CD4-positive, alpha-beta T cell treated with Interleukin-21 for 1 hour (primary cell): ENCODE data around the gene C4BPB.

Experiments
- DNase-seq: peaks from one replicate; pipeline ENCODE4 v3.0.0-alpha.2; 2020

Gene C4BPB

DNA sequence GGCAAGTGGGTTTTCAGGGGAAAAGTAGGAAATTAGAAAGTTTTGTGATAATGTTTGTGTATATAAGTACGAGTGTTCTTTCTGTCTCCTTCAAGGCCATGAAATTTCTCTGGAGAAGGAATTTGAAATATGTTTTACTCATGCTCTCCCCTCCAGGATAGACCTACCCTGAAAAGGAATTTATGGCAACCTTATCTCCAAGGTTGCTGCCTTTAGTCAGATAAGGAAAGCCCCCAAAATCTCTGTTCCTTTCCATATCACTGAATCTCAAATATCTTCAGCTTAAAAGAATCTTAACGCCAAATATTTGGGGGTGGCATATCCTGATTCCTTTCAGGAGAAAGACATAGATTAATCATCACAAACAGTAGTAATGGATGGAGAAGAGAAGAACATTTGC, 499 bp upstream of the C4BPB start:
- no peak for DNase-seq

DNA sequence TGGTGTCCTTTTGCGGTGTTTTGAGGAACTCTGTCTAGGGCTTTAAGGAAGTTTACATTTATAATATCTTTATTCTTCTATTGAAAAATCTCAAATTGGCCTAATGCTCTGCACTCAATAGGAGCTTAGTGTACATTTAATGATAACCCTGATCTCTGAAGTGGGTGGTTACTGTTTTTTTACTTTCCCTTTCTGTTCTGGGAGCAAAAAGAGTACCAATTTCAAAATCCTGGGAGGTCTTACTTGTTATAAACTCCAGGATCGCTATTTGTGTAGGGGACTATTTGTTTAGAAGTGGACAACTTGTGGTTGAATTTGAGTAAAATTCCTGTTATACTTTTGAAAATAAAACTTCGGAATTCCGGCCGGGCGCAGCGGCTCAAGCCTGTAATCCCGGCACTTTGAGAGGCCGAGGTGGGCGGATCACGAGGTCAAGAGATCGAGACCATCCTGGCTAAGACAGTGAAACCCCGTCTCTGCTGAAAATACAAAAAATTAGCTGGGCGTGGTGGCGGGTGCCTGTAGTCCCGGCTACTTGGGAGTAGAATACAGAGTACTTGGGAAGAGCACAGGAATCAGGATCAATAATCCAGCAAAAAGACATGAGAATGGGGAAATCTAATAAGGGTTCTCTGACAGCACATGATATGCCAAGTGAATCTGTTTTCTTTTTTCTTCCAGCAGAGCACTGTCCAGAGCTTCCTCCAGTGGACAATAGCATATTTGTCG, 1.1 kb downstream of the C4BPB start:
- no peak for DNase-seq

DNA sequence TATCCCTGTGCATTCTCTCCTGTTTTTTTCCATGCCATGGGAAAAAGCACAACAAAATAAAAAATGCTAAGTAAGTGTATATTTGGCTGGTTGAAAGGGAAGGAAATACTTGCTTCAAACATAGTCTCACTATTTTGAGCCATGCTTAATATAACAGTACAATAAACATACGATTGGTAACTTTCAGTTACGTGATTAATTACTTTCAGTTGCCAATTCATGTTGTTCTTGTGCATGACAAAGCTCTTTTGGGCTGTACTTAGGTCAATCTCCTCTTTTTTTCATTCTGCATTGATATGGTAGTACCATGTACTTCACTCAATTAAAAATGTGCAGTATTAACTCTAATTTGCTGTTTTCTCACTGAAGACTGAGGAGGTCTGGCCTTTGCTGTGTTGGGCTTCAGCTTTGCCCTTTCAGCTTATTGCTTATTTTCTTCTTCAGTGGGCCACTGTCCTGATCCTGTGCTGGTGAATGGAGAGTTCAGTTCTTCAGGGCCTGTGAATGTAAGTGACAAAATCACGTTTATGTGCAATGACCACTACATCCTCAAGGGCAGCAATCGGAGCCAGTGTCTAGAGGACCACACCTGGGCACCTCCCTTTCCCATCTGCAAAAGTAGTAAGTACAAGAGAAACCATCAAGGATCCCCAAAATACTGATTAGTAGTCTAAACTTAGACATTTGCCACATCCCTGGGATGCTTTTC, 2.7 kb downstream of the C4BPB start:
- DNase-seq: no peak

DNA sequence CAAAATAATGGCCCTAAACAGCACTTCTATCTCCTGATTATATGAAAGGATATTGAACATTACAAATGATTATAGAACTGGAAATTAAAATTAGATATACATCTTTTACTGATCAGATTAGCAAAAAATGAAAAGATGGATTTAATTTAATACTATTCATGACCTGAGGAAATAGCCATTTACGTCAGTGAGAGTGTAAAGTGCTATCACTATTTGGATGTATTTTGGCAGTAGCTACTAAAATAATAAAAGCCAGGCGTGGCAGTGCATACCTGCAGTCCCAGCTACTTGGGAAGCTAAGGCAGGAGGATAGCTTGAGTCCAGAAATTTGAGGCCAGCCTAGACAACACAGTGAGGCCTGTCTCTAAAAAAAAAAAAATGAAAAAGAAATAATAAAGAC, 5.3 kb downstream of the C4BPB start:
- no peak for DNase-seq

DNA sequence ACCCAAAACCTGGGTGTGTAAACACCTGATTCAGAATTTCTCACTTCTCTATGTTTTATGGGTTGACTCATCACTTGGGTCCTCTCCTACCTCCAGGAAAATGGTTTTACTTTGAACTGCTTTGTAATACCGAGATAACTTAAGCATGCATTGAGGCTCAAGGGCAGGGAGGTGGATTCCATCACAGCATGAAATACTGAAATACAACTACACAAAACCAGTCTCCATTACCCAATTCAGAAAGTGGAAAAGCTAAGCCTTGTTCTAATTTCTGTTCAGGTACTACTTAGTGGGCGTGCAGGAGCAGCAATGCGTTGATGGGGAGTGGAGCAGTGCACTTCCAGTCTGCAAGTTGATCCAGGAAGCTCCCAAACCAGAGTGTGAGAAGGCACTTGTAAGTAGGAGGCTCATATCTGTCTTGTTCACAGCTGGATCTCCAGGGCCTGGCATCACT, 9.2 kb downstream of the C4BPB start:
- no peak for DNase-seq

- no peak for DNase-seq
Observed at GRCh38 chr1:207101720-207102119, 13.1 kb downstream of the C4BPB start.

DNA sequence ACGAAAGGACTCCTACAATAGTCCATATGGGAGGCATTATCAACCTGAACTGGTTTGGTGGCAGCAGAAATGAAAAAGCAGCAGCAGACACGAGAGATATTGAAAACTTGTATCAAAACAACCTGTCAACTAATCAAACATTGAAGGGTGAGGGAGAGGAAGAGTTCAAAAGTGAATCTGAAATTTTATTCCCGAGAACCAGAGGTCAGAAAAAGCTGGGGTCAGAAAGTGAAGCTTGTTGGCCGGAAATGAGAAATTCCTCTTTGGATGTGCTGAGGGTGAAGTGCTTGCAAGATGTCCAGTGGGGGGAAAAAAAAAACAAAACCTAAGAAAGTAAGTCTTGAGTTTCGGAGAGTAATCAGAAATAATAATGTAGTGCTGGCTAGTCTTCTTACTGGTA, 13.5 kb downstream of the C4BPB start:
- DNase-seq: no peak

- no peak for DNase-seq
Observed at GRCh38 chr1:207102659-207103058, 14.0 kb downstream of the C4BPB start.

GRCh38 chr1:207103892-207104373, 15.3 kb downstream of the C4BPB start, which contains the start of gene C4BPA:
C4BPA (plus strand) TSS chr1:207104233; CDS start chr1:207113026, 8,793 bp downstream.
- DNase-seq: no peak

- no peak for DNase-seq
Observed at GRCh38 chr1:207109004-207109403, 20.3 kb downstream of the C4BPB start.

DNA sequence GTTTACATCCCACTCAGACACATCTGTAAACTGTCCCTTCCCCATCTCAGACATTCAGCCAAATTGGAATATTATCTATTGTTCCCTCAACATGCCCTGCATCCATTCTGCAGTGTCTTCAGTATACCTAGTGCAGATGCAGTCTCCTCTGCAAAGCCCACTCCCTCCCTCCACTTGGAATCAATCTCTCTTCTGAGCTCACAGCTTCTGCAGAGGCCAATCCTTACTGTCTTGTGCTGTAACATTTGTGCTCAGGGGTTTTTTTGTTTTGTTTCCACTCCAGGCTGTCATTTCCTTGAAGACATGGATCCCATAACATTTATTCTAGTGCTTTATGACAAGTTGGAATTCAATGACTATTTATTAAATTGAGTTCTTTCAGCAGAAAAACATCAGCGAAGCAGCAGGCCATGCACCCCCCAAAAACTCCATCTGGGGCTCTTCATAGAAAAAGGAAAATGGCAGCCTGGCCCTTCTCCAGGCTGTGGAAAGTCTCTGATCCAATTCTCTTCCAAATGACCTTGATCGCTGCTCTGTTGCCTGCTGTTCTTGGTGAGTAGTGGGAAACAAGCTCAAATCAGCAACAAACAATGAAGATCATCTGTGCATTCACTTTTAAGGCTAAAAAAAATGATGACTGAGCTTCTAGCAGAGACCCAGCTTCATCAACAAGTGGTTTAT, 24.1 kb downstream of the C4BPB start:
- DNase-seq: no peak

- no peak for DNase-seq
Observed at GRCh38 chr1:207115269-207115668, 26.6 kb downstream of the C4BPB start.

DNA sequence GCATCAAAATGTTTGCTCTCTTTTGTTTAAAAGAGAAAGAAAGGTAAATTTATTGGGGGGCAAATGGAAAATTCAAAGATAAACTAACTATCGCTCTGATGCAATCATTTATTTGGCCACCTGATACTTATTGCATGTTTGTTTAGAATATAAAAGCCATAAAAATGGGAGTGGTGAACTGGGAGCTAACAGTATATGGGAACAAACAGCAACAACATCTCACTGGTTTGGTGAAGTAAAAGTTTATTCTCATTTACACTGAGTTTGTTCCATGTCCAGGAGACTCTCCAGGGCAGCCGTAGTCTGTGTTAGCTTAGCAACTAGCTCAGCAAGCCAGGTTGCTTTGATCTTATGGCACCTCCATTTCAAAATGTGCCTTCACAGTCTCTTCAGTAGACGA, 35.7 kb downstream of the C4BPB start:
- DNase-seq: no peak

DNA sequence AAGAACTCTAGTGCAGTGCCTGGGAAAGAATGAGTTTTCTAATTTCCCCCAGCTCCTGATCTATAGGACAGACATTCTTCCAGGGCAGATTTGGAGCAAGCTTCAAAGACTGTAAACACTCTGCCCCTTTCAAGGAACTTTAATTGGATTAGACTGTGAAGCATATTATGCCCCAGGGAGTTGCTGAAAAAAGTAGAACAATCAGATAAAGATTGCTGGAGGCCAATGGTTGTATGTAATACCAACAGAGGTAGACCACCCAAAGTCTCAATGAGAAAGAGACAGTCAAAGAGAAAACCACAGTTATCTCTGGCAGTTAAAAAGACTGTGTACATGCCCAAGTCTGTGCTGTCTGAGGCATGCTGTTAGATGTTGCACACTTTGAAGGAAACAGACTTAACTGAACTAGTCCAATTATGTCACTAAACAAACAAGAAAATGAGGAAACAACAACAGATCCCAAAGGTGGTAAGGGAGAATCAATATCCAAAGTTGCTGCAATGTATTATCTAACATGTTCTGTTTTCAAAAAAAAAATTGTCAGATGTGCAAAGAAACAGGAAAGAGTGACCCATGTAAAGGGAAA, 39.8 kb downstream of the C4BPB start:
- DNase-seq: no peak

- DNase-seq: no peak
Observed at GRCh38 chr1:207129053-207129452, 40.4 kb downstream of the C4BPB start.

DNA sequence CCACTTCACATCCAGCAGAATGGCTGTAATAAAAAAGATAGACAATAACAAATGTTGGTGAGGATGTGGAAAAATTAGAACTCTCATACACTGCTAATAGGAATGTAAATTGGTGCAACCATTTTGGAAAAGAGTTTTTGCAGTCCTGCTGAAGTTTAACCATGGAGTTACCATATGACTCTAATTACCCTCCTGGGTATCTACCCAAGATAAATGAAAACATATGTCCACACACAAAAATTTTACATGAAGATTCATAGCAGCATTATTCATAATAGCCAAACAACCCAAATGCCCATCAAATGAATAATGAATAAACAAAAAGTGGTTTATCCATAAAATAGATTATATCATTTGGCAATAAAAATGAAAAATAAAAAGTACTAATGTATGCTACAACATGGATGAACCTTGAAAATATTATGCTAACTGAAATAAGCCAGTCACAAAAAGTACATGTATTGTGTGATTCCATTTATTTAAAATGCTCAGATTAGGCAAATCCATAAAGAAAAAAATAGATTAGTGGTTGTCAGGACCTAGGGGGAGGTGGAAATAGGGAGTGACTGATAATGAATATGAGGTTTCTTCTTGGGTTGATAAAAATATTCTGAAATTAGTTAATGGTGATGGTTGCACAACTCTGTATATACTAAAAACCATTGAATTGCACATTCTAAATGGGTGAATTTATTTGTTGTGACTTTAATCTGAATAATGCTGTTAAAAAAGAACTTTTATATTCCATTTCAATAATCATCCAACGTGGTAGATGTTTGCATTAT, 41.8 kb downstream of the C4BPB start:
- no peak for DNase-seq

DNA sequence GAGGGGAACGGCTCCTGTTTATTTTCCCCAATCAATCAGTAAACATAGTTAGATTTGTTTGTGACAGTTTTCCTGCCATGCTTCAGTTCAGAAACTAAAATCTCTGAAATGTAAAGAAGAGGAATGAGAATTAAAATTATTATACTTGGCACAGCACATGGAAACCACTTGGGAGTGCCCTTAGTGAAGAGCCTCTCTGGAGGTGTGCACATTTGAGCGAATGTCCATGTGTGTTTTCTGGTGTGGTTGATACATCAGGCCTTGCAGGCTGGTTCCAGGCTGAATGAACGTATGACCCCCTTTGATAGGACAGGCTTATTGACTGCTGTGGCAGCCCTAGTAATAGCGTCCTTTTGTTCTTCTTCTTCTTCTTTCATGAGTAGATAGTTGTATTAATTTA, 42.5 kb downstream of the C4BPB start:
- DNase-seq: no peak

- DNase-seq: no peak
Observed at GRCh38 chr1:207134581-207134980, 45.9 kb downstream of the C4BPB start.

- no peak for DNase-seq
Observed at GRCh38 chr1:207139616-207140015, 51.0 kb downstream of the C4BPB start.

DNA sequence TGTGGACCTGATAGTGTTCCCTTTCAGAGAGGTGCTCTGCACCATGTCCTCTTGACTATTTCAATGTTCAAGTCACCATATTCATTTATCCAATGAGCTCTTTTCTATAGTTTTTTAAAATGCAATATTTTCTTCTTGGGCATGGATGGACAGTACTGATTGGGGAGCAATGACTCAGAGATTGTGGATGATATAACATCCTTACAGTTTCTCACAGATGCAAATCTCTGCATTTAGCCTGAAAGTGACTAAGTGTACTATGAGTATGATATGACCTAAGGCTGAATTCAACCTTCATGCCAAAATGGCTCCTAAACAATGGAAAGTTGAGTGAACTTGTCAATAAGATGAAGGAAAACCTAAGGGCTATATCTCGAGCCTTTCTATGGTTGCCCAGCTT, 51.9 kb downstream of the C4BPB start:
- no peak for DNase-seq

- DNase-seq: no peak
Observed at GRCh38 chr1:207145401-207146058, 56.9 kb downstream of the C4BPB start.
